RWPE1 (cell line): ENCODE results near the gene PLPP7.

Experiments
- CTCF ChIA-PET: fragments of 350-600 bp; sonication (Branson Sonifier 250); formaldehyde crosslinking; extraction: SDS; loops from one replicate; lab custom pipeline; 2021; lab: Yijun Ruan, JAX
- POLR2A ChIA-PET: fragments of 400-600 bp; formaldehyde crosslinking; extraction: SDS; loops from one replicate; lab custom pipeline; 2020; ENCODE audit warnings: antibody characterized with exemption; ENCODE audit not compliant: low non-redundant PET; lab: Yijun Ruan, JAX
- DNase-seq: peaks from one replicate; pipeline ENCODE4 v3.0.0; 2012; ENCODE audit warnings: low spot score
- H3K27ac ChIP-seq: fragments of 450-650 bp; 2 replicates; pipeline ENCODE4 v1.5.1; 2017
- TF ChIP-seq, protein P1 (sequence below): fragments of 450-650 bp; conservative IDR thresholded peaks from 2 replicates; pipeline ENCODE4 v1.5.1; 2017; ENCODE audit warnings: low read depth, mild to moderate bottlenecking

PLPP7 gene

GRCh38 chr9:131273856-131274673, 15.5 kb upstream of the PLPP7 start:
- CTCF ChIA-PET: no interaction called here
- TF ChIP-seq, protein P1, sequence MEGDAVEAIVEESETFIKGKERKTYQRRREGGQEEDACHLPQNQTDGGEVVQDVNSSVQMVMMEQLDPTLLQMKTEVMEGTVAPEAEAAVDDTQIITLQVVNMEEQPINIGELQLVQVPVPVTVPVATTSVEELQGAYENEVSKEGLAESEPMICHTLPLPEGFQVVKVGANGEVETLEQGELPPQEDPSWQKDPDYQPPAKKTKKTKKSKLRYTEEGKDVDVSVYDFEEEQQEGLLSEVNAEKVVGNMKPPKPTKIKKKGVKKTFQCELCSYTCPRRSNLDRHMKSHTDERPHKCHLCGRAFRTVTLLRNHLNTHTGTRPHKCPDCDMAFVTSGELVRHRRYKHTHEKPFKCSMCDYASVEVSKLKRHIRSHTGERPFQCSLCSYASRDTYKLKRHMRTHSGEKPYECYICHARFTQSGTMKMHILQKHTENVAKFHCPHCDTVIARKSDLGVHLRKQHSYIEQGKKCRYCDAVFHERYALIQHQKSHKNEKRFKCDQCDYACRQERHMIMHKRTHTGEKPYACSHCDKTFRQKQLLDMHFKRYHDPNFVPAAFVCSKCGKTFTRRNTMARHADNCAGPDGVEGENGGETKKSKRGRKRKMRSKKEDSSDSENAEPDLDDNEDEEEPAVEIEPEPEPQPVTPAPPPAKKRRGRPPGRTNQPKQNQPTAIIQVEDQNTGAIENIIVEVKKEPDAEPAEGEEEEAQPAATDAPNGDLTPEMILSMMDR: no peak
- H3K27ac ChIP-seq: no peak overlapping the region
- DNase-seq: no peak
- POLR2A ChIA-PET: no interaction called here

DNA sequence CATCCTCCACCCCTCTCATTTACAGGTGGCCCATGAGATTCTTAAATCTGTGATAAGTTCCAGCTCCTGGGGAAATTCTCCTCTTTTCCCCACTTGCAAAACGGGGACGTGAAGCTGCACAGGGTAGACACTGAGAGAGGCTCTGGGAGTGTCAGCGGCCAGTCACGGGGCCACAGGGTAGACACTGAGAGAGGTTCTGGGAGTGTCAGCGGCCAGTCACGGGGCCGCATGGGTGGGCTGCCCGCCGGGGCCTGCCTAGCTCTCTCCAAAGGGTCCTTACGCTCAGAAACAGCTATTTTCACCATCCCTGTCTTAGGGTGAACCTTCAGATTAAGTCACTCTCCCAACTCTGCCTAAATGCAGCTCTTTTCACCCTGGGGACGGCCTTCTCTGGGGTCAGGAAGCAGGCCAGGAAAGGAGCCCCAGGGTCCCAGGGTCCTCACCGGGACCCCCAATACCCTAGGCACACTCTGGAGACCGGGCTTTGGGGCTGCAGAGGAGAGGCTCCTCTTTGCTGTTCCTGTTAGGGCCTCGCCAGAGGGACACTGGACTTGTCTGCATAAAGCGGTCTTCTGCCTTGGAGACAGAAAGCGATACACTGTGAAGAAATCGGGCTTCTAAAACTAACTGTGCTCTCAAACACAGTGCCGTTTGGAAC, 14.7 kb upstream of the PLPP7 start:
- ChIA-PET CTCF (no interaction called here), POLR2A (no interaction called here)
- no peak overlapping the region for H3K27ac ChIP-seq

GRCh38 chr9:131275332-131276093, 14.0 kb upstream of the PLPP7 start:
- CTCF ChIA-PET: no interaction called here
- POLR2A ChIA-PET: no interaction called here
- DNase-seq: no peak
- H3K27ac ChIP-seq: no peak overlapping the region
- TF ChIP-seq, protein P1: no peak

More for the DNA sequence above, 14.7 kb upstream of the PLPP7 start:
- TF ChIP-seq, protein P1: no peak
- DNase-seq: no peak

DNA sequence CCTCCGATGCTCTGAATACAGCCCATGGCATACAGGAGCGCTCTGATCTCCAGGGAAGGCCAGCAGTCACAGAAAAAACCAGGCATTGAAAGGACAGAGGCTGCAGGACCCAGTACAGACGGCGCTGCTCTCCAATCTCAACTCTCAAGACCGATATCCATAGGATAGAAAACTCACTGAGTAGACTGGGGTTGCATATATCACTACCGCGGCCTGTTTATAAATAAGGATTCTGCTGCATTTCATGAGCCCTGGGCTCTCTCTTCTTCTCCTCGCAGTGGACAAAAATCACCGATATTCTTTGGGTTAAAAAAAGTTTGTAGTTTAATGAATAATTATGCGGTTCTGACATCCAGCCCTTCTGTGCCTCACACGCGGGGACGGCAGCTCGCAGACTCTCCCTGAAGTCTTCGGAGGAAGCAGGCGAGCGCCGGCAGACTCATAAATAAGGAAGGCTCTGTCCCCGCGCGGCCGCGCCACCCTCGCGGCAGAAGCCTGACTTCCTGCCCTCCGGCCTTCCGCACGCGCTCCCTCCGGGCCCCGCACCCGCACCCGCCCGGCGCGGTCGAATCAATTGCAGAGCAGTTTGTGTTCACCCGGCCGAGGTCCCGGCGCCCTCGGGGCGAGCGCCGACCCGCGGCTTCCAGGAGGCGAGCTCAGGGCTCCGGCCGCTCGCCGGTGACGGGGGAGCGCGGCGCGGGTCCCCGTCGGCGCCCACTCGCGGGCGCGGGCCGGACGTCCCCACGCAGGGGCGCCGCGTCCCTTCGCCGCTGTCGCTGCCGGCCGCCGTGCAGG, 13.2 kb upstream of the PLPP7 start, which contains the start of gene FAM78A:
FAM78A (minus strand) TSS at position 417 of the 795 bp plus-strand sequence; CDS start at position 86, 331 bp downstream.
- CTCF ChIA-PET: interaction anchor here (0.6 kb wide), 2 partner anchors 61 to 96 kb away, joined by 3 to 4 read pairs; no protein-coding TSS in a partner anchor
- DNase-seq: no peak
- POLR2A ChIA-PET: no interaction called here

DNA sequence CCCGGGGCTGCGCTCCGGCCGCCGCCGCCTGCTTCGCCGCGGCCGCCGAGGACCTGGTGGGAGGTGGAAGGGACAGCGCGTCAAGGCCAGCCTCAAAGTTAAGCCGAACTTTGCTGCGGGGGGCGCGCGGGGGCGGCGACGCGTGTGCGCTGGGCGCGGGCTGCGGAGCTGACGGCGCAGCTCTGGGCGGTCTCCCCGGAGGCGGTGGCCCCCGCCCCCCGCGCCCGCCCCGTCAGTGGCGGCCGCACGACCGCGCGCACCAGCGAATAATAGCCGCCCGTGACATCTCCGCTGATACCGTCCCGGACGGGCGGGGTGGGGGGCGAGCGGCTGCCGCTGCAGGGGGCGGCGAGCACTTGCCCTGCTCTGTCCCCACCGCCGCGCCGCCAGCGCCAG, 12.6 kb upstream of the PLPP7 start:
- ChIA-PET CTCF (interaction anchor here (0.6 kb wide), 2 partner anchors 62 to 96 kb away, joined by 3 to 4 read pairs; no protein-coding TSS in a partner anchor), POLR2A (no interaction called here)
- DNase-seq: no peak
- no peak overlapping the region for H3K27ac ChIP-seq
- TF ChIP-seq, protein P1: no peak

More for the DNA sequence above, 13.2 kb upstream of the PLPP7 start, which contains the start of gene FAM78A:
- TF ChIP-seq, protein P1: peak; percentile 13; the same call in 1 of the 2 replicates
- H3K27ac ChIP-seq: no peak within 1 kb of the TSS
